Tibial nerve (tissue), 4 donors: Measurements from ENCODE around the gene RCVRN.
A peak's percentile ranks its signal among the peaks of the same experiment; 100 is the strongest.

Experiments
- CTCF ChIP-seq, 5 experiments: fragments of 200-600 bp in 3 of 5; fragments of 450-650 bp in 2 of 5; sonication (generic) in 3 of 5; IDR thresholded peaks; one replicate each; pipeline ENCODE4 v1.5.1; 2016 to 2019; ENCODE audit warnings: antibody characterized with exemption in 5 of 5, mild to moderate bottlenecking in 3 of 5, moderate library complexity in 2 of 5
- EP300 ChIP-seq, 2 donors: sonication (generic); formaldehyde crosslinking; IDR thresholded peaks; one replicate each; pipeline ENCODE4 v1.6.1; 2017; ENCODE audit warnings: antibody characterized with exemption in 2 of 2, mild to moderate bottlenecking in 1 of 2
- POLR2A ChIP-seq, 2 donors: fragments of 450-650 bp; IDR thresholded peaks; one replicate each; pipeline ENCODE4 v1.6.1; 2017; ENCODE audit warnings: antibody characterized with exemption in 2 of 2, mild to moderate bottlenecking in 2 of 2, moderate library complexity in 2 of 2

- TF ChIP-seq CTCF (IDR thresholded peaks at IDR 0.05) (no peak), EP300 (IDR thresholded peaks at IDR 0.05) (peak in 1 of 2 donors; percentile 19), POLR2A (IDR thresholded peaks at IDR 0.05) (no peak)
Measured at GRCh38 chr17:9948928-9949327, 43.9 kb upstream of the RCVRN start.
